ENCODE results near the gene EFNB2.

DNA sequence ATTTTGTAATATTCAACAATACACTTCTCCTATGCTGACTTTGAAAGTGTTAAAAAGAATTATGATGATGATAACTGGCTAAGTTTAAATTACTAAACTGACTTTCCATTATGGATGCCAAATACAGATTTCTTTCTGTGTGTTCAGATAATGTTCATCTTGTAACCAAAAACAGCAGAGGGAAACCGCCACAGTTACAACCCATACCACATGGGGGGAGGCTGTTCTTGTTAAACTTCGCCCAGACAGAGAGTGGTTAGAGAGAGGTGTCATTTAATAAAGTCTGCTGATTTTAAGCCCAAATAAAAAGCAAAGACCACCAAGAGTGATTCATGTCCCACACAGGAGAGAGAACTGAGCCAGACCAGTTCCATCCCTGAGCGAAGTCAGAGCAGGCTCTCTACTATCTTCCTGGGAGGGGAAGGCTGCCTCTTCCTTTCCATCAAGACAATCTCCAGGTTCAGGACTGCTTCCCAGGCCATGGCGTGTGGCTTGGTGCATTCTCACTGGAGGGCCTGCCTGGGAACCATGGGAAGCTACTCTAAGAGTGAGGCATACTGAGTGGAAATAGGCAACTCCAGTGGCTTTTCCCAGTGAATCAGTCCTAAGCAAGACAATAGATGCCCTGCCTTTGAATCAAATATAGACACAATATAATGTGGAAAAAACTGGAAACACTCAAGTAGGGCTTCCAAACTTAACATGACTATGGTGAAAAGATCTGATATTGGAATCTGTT lies 18.2 kb downstream of the EFNB2 start:
- TF ChIP-seq, protein P1, sequence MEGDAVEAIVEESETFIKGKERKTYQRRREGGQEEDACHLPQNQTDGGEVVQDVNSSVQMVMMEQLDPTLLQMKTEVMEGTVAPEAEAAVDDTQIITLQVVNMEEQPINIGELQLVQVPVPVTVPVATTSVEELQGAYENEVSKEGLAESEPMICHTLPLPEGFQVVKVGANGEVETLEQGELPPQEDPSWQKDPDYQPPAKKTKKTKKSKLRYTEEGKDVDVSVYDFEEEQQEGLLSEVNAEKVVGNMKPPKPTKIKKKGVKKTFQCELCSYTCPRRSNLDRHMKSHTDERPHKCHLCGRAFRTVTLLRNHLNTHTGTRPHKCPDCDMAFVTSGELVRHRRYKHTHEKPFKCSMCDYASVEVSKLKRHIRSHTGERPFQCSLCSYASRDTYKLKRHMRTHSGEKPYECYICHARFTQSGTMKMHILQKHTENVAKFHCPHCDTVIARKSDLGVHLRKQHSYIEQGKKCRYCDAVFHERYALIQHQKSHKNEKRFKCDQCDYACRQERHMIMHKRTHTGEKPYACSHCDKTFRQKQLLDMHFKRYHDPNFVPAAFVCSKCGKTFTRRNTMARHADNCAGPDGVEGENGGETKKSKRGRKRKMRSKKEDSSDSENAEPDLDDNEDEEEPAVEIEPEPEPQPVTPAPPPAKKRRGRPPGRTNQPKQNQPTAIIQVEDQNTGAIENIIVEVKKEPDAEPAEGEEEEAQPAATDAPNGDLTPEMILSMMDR (conservative IDR thresholded peaks at IDR 0.05; ENCODE audit: low read depth, low read length): no peak
- TF ChIP-seq EZH2 (IDR thresholded peaks at IDR 0.05; ENCODE audit: low read length, unreplicated experiment): no peak
